HepG2 (cell line): ENCODE measurements around the gene DDX6. TPM values are rescaled to one million over a fixed set of nuclear protein-coding genes. Genes with fewer than 3 reads are reported as not detected.

ENCODE experiments used
- ARID2 ChIP-seq: sonication (generic); formaldehyde crosslinking; IDR thresholded peaks from 2 replicates; pipeline ENCODE4 v1.8.1; 2022; ENCODE audit warnings: mild to moderate bottlenecking, missing genetic modification reagents, borderline replicate concordance
- HNF4A ChIP-seq: sonication (generic); formaldehyde crosslinking; IDR thresholded peaks from 2 replicates; pipeline ENCODE4 v1.4.0; 2020; ENCODE audit warnings: missing genetic modification reagents
- IRF2 ChIP-seq: IDR thresholded peaks from 2 replicates; pipeline ENCODE4 v1.6.1; 2018; ENCODE audit warnings: missing genetic modification reagents, missing compliant biosample characterization
- JDP2 ChIP-seq: sonication (generic); formaldehyde crosslinking; IDR thresholded peaks from 2 replicates; pipeline ENCODE4 v1.8.1; 2022; ENCODE audit warnings: missing genetic modification reagents, borderline replicate concordance
- JUN ChIP-seq: sonication (generic); formaldehyde crosslinking; IDR thresholded peaks from 2 replicates; pipeline ENCODE4 v1.4.0; 2020; ENCODE audit warnings: mild to moderate bottlenecking, missing genetic modification reagents
- SCMH1 ChIP-seq: sonication (generic); formaldehyde crosslinking; IDR thresholded peaks from 2 replicates; pipeline ENCODE4 v1.9.0; 2021; ENCODE audit warnings: missing genetic modification reagents, mild to moderate bottlenecking, borderline replicate concordance
- ZBTB20 ChIP-seq: sonication (generic); formaldehyde crosslinking; IDR thresholded peaks from 2 replicates; pipeline ENCODE4 v1.8.1; 2023; ENCODE audit warnings: missing genetic modification reagents, low read depth, mild to moderate bottlenecking, borderline replicate concordance
- ZNF101 ChIP-seq: sonication (generic); formaldehyde crosslinking; IDR thresholded peaks from 2 replicates; pipeline ENCODE4 v1.4.0; 2020; ENCODE audit warnings: mild to moderate bottlenecking, low read depth, missing genetic modification reagents, borderline replicate concordance
- ZNF34 ChIP-seq: sonication (generic); formaldehyde crosslinking; IDR thresholded peaks from 2 replicates; pipeline ENCODE4 v1.4.0; 2020; ENCODE audit warnings: mild to moderate bottlenecking, missing genetic modification reagents, borderline replicate concordance
- ZNF556 ChIP-seq: sonication (generic); formaldehyde crosslinking; IDR thresholded peaks from 2 replicates; pipeline ENCODE4 v1.4.0; 2020; ENCODE audit warnings: mild to moderate bottlenecking, missing genetic modification reagents, borderline replicate concordance
- ZNF562 ChIP-seq: sonication (generic); formaldehyde crosslinking; IDR thresholded peaks from 2 replicates; pipeline ENCODE4 v1.8.0; 2022; ENCODE audit warnings: missing genetic modification reagents, borderline replicate concordance
- polyA plus RNA-seq, 8 experiments: library from polyadenylated mRNA; depleted of rRNA in 3 of 8; stranded (reverse) in 7 of 8; unstranded in 1 of 8; fragments of >200 nt; fragmentation: Illumina TruSeq in 4 of 8; extraction: Trizol in 4 of 8; gene quantifications; 2 replicates each; pipeline versions ENCODE4 v1.2.1 to v1.2.3, GENCODE V29; 2011 to 2016; ENCODE audit warnings: low read depth in 4 of 8, missing spikeins in 1 of 8, mixed read lengths in 1 of 8; ENCODE audit not compliant: insufficient read depth in 1 of 8
- total RNA-seq, 5 experiments: library from RNA; depleted of rRNA; stranded (reverse); fragments of >200 nt; fragmentation: Illumina TruSeq; extraction: Trizol; gene quantifications; 2 replicates each; pipeline ENCODE4 v1.2.3, GENCODE V29; 2016; ENCODE audit warnings: low read depth in 1 of 5
- TF ChIP-seq, protein P1 (sequence below): conservative IDR thresholded peaks from 2 replicates; pipeline ENCODE4 v1.6.1; 2018; ENCODE audit warnings: missing genetic modification reagents
- TF ChIP-seq, protein P2 (sequence below): sonication (generic); formaldehyde crosslinking; IDR thresholded peaks from 2 replicates; pipeline ENCODE4 v1.8.1; 2023; ENCODE audit warnings: mild to moderate bottlenecking, inconsistent platforms, moderate library complexity, missing genetic modification reagents, borderline replicate concordance
- TF ChIP-seq, protein P3 (sequence below): IDR thresholded peaks from 2 replicates; pipeline ENCODE4 v1.6.1; 2016; ENCODE audit warnings: low read depth, missing genetic modification reagents, missing compliant biosample characterization
- TF ChIP-seq, protein P4 (sequence below): sonication (generic); formaldehyde crosslinking; IDR thresholded peaks from 2 replicates; pipeline ENCODE4 v1.5.0; 2020; ENCODE audit warnings: mild to moderate bottlenecking, low read depth, missing genetic modification reagents, borderline replicate concordance
- TF ChIP-seq, protein P5 (sequence below): sonication (generic); formaldehyde crosslinking; IDR thresholded peaks from 2 replicates; pipeline ENCODE4 v1.4.0; 2020; ENCODE audit warnings: mild to moderate bottlenecking, low read depth, missing genetic modification reagents
- TF ChIP-seq, protein P6 (sequence below): sonication (generic); formaldehyde crosslinking; IDR thresholded peaks from 2 replicates; pipeline ENCODE4 v1.4.0; 2020; ENCODE audit warnings: missing genetic modification reagents, low read depth, mild to moderate bottlenecking, borderline replicate concordance

Gene DDX6
- total and polyA plus RNA-seq, 2 of the 13 experiments (the other 11 are each of a cell fraction or from before 2014, with no cell fraction given): 20.9 to 59.2 TPM

DNA sequence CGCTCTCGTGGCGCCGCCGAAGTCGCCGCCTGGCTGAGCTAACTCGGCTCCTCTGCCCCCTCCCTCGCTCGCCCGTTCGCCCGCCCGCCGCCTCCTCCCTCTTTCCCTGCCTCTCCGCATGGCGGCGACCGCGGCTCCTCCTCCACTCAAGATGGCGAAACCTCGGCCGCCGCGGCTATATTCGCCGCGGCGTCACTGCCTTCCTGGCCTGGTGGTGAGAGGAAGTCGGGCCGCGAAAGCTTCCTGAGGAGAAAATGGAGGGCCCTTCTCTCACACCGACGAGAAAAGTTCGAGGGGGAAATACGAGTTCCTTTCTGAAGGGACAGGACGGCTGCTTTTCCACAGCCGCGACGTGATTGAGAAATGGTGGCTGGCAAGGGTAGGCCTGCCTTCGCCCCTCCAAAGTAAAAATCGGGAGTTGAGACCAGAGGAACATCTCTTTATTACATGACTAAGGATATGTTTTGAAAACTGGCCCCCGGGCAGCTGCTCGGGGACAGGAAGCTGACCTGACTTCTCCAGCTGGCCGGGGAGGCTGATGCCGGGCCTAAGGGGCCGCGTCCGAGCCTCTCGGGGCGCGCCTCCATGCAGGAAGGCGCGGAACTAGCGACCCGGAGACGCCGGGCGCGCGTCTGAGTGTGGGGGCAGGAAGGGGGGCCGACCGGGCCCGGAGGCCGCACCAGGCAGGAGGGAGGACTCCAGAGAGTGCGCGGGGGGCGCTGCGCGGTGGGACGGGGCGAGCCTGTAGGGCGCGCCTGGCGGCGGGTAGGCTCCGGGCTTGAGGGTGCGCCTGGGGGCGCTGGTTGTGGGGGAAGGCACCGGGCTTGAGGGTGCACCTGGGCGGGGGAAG, at the start of gene DDX6 (continued):
- TF ChIP-seq IRF2 (CRISPR knock-in tag): peak; percentile 29; the same call in 1 of the 2 replicates
- no peak; the same call in 1 of the 2 replicates for TF ChIP-seq ARID2 (CRISPR knock-in tag)
- no peak for TF ChIP-seq JUN (CRISPR knock-in tag)
- peak; percentile 32; the same call in 1 of the 2 replicates for TF ChIP-seq ZNF556 (CRISPR knock-in tag)
- TF ChIP-seq, protein P1, sequence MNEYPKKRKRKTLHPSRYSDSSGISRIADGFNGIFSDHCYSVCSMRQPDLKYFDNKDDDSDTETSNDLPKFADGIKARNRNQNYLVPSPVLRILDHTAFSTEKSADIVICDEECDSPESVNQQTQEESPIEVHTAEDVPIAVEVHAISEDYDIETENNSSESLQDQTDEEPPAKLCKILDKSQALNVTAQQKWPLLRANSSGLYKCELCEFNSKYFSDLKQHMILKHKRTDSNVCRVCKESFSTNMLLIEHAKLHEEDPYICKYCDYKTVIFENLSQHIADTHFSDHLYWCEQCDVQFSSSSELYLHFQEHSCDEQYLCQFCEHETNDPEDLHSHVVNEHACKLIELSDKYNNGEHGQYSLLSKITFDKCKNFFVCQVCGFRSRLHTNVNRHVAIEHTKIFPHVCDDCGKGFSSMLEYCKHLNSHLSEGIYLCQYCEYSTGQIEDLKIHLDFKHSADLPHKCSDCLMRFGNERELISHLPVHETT (CRISPR knock-in tag): no peak
- no peak for TF ChIP-seq HNF4A (CRISPR knock-in tag)
- TF ChIP-seq, protein P2, sequence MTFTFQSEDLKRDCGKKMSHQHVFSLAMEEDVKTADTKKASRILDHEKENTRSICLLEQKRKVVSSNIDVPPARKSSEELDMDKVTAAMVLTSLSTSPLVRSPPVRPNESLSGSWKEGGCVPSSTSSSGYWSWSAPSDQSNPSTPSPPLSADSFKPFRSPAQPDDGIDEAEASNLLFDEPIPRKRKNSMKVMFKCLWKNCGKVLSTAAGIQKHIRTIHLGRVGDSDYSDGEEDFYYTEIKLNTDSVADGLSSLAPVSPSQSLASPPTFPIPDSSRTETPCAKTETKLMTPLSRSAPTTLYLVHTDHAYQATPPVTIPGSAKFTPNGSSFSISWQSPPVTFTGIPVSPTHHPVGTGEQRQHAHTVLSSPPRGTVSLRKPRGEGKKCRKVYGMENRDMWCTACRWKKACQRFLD (CRISPR knock-in tag): 0 out of 2 replicates have a peak, but pooled peaks have one; percentile 26
- TF ChIP-seq, protein P3, sequence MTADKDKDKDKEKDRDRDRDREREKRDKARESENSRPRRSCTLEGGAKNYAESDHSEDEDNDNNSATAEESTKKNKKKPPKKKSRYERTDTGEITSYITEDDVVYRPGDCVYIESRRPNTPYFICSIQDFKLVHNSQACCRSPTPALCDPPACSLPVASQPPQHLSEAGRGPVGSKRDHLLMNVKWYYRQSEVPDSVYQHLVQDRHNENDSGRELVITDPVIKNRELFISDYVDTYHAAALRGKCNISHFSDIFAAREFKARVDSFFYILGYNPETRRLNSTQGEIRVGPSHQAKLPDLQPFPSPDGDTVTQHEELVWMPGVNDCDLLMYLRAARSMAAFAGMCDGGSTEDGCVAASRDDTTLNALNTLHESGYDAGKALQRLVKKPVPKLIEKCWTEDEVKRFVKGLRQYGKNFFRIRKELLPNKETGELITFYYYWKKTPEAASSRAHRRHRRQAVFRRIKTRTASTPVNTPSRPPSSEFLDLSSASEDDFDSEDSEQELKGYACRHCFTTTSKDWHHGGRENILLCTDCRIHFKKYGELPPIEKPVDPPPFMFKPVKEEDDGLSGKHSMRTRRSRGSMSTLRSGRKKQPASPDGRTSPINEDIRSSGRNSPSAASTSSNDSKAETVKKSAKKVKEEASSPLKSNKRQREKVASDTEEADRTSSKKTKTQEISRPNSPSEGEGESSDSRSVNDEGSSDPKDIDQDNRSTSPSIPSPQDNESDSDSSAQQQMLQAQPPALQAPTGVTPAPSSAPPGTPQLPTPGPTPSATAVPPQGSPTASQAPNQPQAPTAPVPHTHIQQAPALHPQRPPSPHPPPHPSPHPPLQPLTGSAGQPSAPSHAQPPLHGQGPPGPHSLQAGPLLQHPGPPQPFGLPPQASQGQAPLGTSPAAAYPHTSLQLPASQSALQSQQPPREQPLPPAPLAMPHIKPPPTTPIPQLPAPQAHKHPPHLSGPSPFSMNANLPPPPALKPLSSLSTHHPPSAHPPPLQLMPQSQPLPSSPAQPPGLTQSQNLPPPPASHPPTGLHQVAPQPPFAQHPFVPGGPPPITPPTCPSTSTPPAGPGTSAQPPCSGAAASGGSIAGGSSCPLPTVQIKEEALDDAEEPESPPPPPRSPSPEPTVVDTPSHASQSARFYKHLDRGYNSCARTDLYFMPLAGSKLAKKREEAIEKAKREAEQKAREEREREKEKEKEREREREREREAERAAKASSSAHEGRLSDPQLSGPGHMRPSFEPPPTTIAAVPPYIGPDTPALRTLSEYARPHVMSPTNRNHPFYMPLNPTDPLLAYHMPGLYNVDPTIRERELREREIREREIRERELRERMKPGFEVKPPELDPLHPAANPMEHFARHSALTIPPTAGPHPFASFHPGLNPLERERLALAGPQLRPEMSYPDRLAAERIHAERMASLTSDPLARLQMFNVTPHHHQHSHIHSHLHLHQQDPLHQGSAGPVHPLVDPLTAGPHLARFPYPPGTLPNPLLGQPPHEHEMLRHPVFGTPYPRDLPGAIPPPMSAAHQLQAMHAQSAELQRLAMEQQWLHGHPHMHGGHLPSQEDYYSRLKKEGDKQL (CRISPR knock-in tag): no peak
- no peak for TF ChIP-seq ZNF562 (CRISPR knock-in tag)
- TF ChIP-seq, protein P4, sequence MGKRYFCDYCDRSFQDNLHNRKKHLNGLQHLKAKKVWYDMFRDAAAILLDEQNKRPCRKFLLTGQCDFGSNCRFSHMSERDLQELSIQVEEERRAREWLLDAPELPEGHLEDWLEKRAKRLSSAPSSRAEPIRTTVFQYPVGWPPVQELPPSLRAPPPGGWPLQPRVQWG (CRISPR knock-in tag): no peak
- TF ChIP-seq, protein P5, sequence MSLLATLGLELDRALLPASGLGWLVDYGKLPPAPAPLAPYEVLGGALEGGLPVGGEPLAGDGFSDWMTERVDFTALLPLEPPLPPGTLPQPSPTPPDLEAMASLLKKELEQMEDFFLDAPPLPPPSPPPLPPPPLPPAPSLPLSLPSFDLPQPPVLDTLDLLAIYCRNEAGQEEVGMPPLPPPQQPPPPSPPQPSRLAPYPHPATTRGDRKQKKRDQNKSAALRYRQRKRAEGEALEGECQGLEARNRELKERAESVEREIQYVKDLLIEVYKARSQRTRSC: 0 out of 2 replicates have a peak, but pooled peaks have one; percentile 61
- no peak for TF ChIP-seq JDP2 (CRISPR knock-in tag)
- no peak for TF ChIP-seq SCMH1 (CRISPR knock-in tag)
- TF ChIP-seq, protein P6, sequence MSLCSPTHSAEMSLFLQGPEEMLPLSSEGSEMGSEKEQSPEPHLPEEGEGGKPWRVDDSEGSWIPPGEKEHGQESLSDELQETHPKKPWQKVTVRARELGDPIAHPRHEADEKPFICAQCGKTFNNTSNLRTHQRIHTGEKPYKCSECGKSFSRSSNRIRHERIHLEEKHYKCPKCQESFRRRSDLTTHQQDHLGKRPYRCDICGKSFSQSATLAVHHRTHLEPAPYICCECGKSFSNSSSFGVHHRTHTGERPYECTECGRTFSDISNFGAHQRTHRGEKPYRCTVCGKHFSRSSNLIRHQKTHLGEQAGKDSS (CRISPR knock-in tag): no peak
- TF ChIP-seq ZNF101 (CRISPR knock-in tag): no peak
- TF ChIP-seq ZBTB20 (CRISPR knock-in tag): peak; percentile 26; the same call in 1 of the 2 replicates
- no peak for TF ChIP-seq ZNF34
